Effector memory CD4-positive, alpha-beta T cell (primary cell): ENCODE measurements around the gene LARGE1.

Experiments used
- DNase-seq, 3 donors: peaks; one replicate each; pipeline ENCODE4 v3.0.0-alpha.2; 2020
- H3K27ac ChIP-seq: 2 replicates; pipeline ENCODE4 v1.7.0; 2013; ENCODE audit warnings: mild to moderate bottlenecking, low read length, moderate library complexity; ENCODE audit not compliant: insufficient read depth, poor library complexity, severe bottlenecking
- H3K27me3 ChIP-seq: replicated peaks from 2 replicates; pipeline ENCODE4 v1.7.0; 2013; ENCODE audit warnings: mild to moderate bottlenecking, low read length; ENCODE audit not compliant: insufficient read depth, control insufficient read depth, poor library complexity, severe bottlenecking
- H3K36me3 ChIP-seq: 2 replicates; pipeline ENCODE4 v1.7.0; 2013; ENCODE audit warnings: mild to moderate bottlenecking, low read length, moderate library complexity; ENCODE audit not compliant: control insufficient read depth, insufficient read depth
- H3K4me1 ChIP-seq: 2 replicates; pipeline ENCODE4 v1.7.0; 2013; ENCODE audit warnings: low read length, mild to moderate bottlenecking; ENCODE audit not compliant: control insufficient read depth, insufficient read depth, poor library complexity, severe bottlenecking
- H3K4me3 ChIP-seq: 2 replicates; pipeline ENCODE4 v1.7.0; 2013; ENCODE audit warnings: low read length, low read depth, mild to moderate bottlenecking; ENCODE audit not compliant: insufficient read depth, poor library complexity, severe bottlenecking
- H3K9me3 ChIP-seq: 2 replicates; pipeline ENCODE4 v1.7.0; 2013; ENCODE audit warnings: mild to moderate bottlenecking, low read length, moderate library complexity; ENCODE audit not compliant: control insufficient read depth

Gene LARGE1

DNA sequence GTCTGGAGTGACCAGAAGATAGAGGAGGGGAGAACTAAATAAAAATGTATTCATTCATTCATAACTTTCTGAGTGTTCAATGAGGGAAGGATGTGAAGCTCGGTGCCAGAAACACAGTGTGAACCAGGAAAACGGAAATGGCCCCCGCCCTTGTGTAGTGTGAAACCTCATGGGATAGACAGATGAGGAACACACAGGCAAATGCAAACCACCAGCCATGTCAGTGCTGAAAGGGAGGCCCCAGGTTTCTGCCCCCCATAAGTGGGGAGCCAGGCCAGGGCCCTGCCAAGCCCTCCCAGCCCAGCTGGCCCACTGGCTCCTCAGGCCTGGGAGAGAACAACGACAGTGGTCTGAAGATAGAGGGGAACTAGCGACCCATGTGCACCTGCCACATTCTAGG is 30.5 kb downstream of the LARGE1 start:
- Histone ChIP-seq H3K9me3 (no peaks in the 10 kb centered on the region), H3K27ac (no peak overlapping the region), H3K36me3 (no peaks in the 10 kb centered on the region), H3K27me3 (no peaks in the 10 kb centered on the region), H3K4me3 (no peak overlapping the region), H3K4me1 (no peaks in the 10 kb centered on the region)
- no peak for DNase-seq

GRCh38 chr22:33888821-33889220 is 31.5 kb downstream of the LARGE1 start:
- no peak overlapping the region for H3K27ac ChIP-seq
- no peaks in the 10 kb centered on the region for H3K27me3 ChIP-seq
- H3K9me3 ChIP-seq, result no peaks in the 10 kb centered on the region
- H3K36me3 ChIP-seq, result no peaks in the 10 kb centered on the region
- no peak for DNase-seq
- no peak overlapping the region for H3K4me3 ChIP-seq
- no peaks in the 10 kb centered on the region for H3K4me1 ChIP-seq

DNA sequence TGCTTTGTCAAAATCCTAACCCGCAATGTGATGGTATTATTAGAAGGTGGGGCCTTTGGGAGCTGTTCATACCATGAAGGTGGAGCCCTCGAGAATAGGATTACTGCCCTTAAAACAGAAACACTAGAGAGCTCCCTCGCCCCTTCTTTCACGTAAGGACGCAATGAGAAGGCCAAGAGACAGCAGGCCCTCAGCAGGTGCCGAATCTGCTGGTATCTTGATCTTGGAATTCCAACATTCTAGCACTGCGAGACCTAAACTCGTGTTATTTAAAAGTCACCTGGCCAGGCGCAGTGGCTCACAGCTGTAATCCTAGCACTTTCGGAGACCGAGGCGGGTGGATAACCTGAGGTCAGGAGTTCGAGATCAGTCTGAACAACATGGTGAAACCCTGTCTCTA is 33.1 kb downstream of the LARGE1 start:
- no peak overlapping the region for H3K4me3 ChIP-seq
- H3K36me3 ChIP-seq, result no peaks in the 10 kb centered on the region
- H3K27ac ChIP-seq, result no peak overlapping the region
- no peaks in the 10 kb centered on the region for H3K9me3 ChIP-seq
- no peaks in the 10 kb centered on the region for H3K4me1 ChIP-seq
- no peaks in the 10 kb centered on the region for H3K27me3 ChIP-seq
- DNase-seq, result no peak

- no peak for DNase-seq
- Histone ChIP-seq H3K9me3 (no peaks in the 10 kb centered on the region), H3K4me3 (no peak overlapping the region), H3K27ac (no peak overlapping the region), H3K4me1 (no peaks in the 10 kb centered on the region), H3K27me3 (no peaks in the 10 kb centered on the region), H3K36me3 (no peaks in the 10 kb centered on the region)
Measured at GRCh38 chr22:33886696-33887095, 33.6 kb downstream of the LARGE1 start.

DNA sequence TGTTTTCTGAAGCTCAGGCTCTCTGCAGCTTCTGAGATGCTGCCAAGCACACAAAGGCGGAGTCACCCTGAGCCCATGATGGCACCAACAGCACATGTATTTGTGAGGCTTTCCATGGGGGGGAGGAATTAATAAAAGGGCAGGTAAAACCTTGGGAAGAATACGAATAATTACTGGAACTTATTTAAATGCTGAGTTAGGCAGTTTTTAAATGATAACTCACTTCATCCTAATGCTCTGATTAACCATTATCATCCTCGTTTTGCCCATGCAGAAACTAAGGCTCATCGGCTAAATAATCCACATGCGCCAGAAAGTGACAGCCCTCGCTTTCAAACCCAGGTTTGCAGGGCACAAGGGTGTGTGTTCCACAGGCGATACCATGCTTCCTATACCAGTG is 35.4 kb downstream of the LARGE1 start:
- H3K4me1 ChIP-seq, result no peaks in the 10 kb centered on the region
- DNase-seq, result no peak
- no peaks in the 10 kb centered on the region for H3K36me3 ChIP-seq
- no peaks in the 10 kb centered on the region for H3K9me3 ChIP-seq
- no peak overlapping the region for H3K27ac ChIP-seq
- H3K27me3 ChIP-seq, result no peaks in the 10 kb centered on the region
- no peak overlapping the region for H3K4me3 ChIP-seq

DNA sequence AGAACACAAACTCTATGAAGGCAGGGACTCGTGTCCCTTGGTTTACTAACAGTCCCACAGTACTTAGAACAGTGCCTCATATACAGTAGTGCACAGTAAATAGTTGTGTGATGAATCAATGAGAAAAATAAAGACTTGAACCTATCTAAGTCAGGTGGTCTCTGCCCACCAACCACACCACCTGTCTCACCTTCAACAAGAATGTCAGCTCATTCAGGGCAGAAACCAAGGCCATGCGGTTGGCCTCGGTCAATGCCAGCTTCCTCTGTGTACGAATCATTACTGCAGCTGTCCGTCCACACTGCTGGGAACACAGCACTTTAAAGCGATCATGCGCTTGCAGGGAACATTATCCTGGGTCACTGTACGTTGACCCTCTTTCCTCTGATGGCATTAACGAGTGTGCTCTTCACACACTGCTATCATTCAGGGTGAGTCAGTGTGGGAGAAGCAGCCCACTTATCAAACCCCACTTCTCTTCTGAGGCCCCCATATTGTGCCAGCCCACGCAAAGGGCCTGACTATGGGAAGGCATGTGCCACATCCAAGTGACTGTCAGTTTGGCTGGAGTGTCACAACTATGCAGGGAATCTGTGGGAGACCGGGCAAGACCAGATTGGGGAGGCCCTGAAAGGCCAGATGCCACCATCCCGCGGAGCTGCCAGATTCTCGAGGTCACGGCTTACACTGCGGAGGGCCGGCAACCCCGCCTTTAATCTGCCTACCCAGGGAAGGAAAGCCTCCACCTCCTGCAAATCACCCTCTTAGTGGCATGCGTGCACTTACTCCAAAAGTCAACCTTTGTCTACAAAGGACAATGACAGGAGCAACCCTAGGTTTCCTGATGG is 36.1 kb downstream of the LARGE1 start:
- H3K27ac ChIP-seq, result no peak overlapping the region
- H3K27me3 ChIP-seq, result no peaks in the 10 kb centered on the region
- no peaks in the 10 kb centered on the region for H3K36me3 ChIP-seq
- DNase-seq, result no peak
- H3K9me3 ChIP-seq, result no peaks in the 10 kb centered on the region
- H3K4me1 ChIP-seq, result no peaks in the 10 kb centered on the region
- H3K4me3 ChIP-seq, result no peak overlapping the region

- DNase-seq, result no peak
- Histone ChIP-seq H3K27ac (no peak overlapping the region), H3K9me3 (no peaks in the 10 kb centered on the region), H3K4me3 (no peak overlapping the region), H3K36me3 (no peaks in the 10 kb centered on the region), H3K4me1 (no peaks in the 10 kb centered on the region), H3K27me3 (no peaks in the 10 kb centered on the region)
Measured at GRCh38 chr22:33883561-33883960, 36.7 kb downstream of the LARGE1 start.

- no peaks in the 10 kb centered on the region for H3K36me3 ChIP-seq
- H3K4me1 ChIP-seq, result no peaks in the 10 kb centered on the region
- no peak for DNase-seq
- no peak overlapping the region for H3K27ac ChIP-seq
- H3K4me3 ChIP-seq, result no peak overlapping the region
- H3K27me3 ChIP-seq, result no peaks in the 10 kb centered on the region
- no peaks in the 10 kb centered on the region for H3K9me3 ChIP-seq
Measured at GRCh38 chr22:33882991-33883390, 37.3 kb downstream of the LARGE1 start.

GRCh38 chr22:33880986-33881385 is 39.3 kb downstream of the LARGE1 start:
- H3K9me3 ChIP-seq, result no peaks in the 10 kb centered on the region

GRCh38 chr22:33879796-33880195 is 40.5 kb downstream of the LARGE1 start:
- DNase-seq, result no peak
- Histone ChIP-seq H3K4me1 (no peaks in the 10 kb centered on the region), H3K4me3 (no peak overlapping the region), H3K9me3 (no peaks in the 10 kb centered on the region), H3K36me3 (no peaks in the 10 kb centered on the region), H3K27me3 (no peaks in the 10 kb centered on the region), H3K27ac (no peak overlapping the region)

More at GRCh38 chr22:33880986-33881385, 39.3 kb downstream of the LARGE1 start:
- H3K4me1 ChIP-seq, result no peaks in the 10 kb centered on the region
- H3K36me3 ChIP-seq, result no peaks in the 10 kb centered on the region
- no peaks in the 10 kb centered on the region for H3K27me3 ChIP-seq
- H3K27ac ChIP-seq, result no peak overlapping the region
- DNase-seq, result no peak
- H3K4me3 ChIP-seq, result no peak overlapping the region
